NCI-H446 treated with DMSO at 0.1 percent for 48 hours (cell line): ENCODE data around the gene ATP5IF1.

Experiments
- DNase-seq: peaks from one replicate; lab custom pipeline; 2025; lab: John Stamatoyannopoulos, UW

Gene ATP5IF1

DNA sequence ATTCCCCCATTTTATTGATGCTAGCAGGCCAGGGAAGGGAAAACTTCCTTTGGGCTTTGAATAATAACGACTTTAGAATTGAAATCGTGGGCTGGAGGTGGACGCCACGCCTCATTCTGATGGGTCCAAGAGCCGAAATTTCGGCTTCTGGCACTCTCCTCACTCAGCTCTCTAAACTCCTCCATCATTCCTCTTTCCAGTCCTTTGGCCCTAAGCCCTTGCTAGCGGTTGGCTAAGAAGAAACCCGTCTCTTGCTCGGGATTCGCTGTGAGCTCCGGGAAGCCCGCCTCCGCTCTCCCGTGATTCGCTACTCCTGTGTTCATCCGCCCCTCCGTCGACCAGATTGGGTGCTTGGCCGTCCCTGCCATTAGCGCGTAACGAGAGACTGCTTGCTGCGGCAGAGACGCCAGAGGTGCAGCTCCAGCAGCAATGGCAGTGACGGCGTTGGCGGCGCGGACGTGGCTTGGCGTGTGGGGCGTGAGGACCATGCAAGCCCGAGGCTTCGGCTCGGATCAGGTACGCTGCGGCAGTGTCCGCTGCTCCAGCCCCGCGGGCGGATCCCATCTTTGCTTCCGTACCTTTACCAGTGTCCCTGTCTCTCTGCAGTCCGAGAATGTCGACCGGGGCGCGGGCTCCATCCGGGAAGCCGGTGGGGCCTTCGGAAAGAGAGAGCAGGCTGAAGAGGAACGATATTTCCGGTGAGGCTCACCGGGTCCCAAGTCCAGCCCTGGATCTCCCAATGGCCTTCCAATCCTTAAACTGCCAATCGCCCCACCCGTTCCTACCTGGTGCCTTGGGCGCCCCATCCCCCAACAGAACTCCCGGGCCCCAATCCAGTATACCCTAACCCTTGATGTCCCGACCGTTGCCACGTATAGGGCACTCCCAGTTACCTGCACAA is at the start of gene ATP5IF1:
TSS of gene ATP5IF1 (plus strand) at position 370 of the 901 bp plus-strand sequence. CDS start at position 430, 60 bp downstream.
- DNase-seq: peak; percentile 98

GRCh38 chr1:28190337-28190979 is 45.5 kb upstream of the ATP5IF1 start:
- no peak for DNase-seq

DNA sequence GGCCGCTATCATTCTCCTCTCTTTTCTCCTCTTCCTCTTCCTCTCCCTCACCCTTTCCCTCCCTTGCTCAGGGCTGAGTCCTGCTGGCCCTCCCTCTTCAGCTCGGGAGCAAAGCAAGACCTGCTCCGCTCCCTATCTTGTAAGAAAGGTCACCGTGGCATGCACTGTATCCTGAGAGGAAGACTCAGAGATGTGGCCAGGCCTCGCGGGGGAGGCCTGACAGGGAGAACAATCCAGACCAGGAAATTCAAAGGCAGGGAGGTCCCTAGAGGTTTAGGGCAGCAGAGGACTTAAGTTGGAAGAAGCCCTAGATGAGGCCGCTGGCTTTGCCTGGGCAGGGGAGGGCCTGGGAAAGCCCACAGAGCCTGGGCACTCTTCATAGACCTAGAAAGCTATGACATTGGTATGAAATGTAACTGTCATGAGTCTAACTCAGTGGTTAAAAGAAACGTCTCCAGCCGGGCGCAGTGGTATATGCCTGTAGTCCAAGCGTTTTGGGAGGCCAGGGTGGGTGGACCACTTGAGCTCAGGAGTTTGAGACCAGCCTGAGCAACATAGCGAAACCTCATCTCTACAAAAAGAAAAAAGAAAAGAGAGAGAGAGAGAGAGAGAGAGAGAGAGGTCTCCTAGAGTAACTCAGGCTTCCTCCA is 44.8 kb upstream of the ATP5IF1 start:
- DNase-seq: no peak

- DNase-seq: no peak
These were observed 42.2 kb upstream of the ATP5IF1 start for GRCh38 chr1:28193701-28194161.

DNA sequence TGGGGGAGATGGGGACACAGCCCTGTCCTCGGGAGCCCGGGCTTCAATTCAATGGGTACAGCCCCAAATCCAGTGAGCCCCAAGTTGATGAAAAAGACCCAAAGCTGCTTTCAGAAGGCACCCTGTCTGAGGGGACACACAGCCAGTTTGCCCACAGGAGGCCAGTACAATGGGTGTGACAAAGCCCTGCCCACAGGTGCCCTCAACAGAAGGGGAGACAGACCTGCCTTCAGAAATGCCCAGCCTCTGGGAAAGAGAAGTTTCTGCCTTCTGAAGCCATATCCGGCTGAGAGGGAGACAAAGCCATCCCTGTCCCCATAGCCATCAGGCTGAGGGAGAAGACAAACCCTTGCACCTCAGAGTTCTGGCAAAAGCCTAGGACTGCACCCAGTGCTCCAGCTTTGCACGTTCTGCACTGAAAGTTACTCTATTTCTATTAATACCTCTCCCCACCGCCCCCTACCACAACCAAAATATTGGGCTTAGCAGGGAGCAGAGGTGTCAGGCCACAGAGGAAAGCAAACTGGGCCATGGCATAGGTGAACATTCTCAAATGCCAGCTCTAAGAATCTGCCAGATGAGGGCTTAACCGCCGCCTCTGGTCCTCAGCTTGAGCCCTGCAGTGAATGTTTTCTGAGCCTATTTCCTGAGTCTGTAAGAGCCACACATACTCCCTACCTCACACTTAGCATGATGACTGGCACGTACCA is 41.4 kb upstream of the ATP5IF1 start:
- DNase-seq: no peak

DNA sequence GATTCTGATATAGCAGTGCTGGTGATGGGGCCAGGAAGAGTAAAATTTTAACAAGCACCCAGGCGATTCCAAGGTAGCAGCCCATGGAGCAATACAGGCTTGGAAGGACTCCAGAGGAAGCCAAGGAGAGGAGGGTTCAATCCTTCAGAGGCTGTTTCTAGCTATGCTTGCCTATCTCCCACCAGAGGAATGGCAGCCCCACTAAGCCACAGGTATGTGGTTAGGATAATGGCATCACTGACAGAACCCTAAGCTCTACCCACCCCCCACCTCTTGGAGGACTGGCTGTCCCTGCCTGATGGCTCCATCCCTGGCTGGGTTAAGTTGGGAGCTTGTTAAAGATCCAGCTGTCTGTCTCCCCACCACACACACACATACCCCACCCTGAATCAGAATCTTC is 40.1 kb upstream of the ATP5IF1 start:
- no peak for DNase-seq

- no peak for DNase-seq
These were observed 39.6 kb upstream of the ATP5IF1 start for GRCh38 chr1:28196330-28196729.

DNA sequence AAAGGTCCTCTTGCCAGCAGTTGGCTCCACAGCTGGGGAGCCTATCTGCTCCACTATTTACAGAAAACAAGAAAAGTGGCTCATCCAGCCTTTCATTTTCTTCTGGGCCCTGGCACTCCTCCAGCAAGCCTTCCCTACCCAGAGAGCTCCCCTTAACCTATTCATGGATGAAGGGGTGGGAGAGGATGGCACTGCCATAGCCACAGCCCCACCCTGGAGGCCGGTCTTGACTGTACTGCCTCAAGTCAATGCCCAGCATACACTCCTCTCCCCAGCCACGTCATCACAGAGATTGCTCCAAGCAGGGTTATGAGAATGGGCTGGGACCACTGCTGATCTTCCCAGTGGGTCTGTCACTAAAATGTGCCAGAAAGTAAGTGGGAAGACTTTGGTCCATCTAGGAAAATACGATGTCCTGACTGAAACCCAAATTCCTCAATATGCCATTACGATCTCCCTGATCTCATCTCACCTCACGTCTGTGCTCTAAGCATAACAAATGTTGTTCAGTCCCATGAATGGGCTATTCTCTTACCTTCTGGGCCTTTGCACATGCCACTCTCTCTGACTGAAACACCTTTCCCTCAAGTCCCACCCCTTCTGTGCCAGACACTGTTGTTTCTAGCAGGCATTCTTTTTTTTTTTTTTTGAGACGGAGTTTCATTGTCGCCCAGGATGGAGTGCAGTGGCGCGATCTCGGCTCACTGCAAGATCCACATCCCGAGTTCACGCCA is 38.1 kb upstream of the ATP5IF1 start:
- no peak for DNase-seq

DNA sequence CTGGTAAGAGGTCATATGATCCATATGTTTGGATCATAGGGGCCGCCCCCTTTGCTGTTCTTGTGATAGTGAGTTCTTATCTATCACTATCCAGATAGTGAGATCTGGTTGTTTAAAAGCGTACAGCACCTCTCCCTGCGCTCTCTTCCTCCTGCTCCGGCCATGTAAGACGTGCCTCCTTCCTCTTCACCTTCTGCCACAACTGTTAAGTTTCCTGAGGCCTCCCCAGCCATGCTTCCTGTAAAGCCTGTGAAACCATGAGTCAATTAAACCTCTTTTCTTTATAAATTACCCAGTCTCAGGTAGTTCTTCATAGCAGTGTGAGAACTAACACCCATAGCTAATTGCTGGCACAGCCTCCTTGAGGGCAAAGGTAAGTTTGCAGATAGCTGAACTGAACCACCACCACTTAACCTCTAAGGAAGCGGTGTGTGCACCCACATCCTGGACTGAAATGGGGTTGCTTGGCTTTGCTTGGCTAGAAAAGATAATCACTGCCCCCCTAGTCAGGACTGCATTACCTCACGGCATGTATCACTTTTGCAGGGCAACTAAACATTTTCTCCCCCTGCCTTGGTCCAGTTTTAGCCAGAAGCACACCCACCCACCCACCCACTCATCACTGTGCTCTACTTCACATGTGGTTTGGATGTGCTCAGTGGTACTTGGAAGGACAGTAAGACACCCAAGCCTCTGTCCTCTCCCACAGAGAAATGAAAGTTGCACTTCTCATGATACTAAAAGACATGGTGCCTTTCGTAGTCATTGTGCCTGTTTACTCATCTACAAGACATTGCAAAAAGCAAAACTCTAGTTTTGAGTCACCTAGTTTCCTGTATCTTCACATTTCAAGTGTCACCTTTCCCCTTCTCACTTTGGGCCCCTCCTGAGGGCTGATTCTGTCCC is 36.3 kb upstream of the ATP5IF1 start:
- DNase-seq: no peak

DNA sequence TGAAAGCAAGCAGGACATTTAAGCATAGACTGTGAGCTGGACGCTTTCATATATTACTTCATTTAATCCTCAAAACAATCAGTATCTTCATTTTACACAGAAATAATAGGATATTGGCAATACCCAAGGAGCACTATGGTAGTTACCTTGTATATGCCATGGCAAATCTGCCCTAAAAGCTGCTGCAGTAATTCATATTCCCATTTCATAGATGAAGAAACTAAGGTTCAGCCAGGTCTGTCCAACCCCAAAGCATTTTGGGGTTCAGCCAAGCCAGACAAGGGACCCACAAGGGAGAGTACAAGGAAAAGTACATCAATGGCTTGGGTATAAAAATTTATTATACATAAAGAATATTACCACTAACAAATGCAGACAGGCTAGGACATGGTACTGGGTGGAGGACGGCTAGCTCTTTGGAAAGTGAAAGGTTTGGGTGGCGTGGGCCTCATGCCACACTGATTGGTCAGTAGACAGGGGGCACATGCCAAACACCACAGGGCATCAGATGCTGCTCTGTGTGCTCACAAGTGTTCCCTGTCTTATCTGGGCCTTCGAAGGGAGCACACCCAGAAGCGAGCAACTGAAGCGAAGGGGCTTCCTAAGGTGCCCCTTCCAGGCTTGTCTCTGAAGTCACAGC is 35.6 kb upstream of the ATP5IF1 start:
- no peak for DNase-seq

DNA sequence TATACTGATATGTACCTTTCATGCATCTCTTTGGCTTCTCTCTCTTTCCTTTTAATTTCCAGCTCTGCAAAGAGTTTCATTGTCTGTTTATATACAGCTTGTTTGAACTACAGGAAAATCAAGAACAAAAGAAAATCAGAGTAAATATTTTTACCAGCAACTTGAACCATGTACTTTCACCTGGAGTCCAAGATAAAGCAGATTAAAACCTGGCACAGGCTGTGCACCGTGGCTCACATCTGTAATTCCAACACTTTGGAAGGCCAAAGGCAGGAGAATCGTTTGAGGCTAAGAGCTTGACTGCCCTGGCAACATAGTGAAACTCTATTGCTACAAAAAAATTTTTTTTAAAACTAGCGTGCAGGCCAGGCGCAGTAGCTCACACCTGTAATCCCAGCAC is 30.7 kb upstream of the ATP5IF1 start:
- DNase-seq: no peak

DNA sequence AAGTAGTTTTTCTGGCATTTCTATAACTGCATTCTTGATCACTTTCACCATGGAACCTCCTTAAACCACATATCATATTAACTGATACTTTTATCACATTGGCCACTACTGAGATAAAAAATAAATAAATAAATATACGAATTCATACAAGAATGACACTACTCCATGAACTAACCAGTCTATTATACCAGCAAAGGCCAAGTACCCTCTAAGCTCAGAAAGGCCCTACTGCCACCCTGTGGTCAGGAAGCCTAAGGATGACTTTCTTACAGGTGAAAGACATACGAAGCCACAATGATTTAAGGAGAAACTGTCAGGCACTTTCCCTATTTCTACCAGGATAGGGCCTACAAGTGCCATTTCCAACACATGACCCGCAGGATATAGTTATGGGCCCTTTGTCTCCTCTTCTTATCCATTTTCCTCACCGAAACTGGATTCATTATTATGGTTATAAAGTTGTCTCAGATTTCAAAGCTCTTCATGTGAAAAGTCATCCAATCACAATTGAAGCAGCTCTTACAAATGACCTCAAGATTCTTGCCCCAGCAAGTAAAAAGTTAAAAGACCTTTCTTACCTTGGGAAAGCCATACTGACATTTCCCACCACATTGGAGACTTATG is 27.0 kb upstream of the ATP5IF1 start:
- no peak for DNase-seq

GRCh38 chr1:28209700-28210099 is 26.2 kb upstream of the ATP5IF1 start:
- DNase-seq: no peak

GRCh38 chr1:28213315-28213714 is 22.6 kb upstream of the ATP5IF1 start:
- DNase-seq: no peak

DNA sequence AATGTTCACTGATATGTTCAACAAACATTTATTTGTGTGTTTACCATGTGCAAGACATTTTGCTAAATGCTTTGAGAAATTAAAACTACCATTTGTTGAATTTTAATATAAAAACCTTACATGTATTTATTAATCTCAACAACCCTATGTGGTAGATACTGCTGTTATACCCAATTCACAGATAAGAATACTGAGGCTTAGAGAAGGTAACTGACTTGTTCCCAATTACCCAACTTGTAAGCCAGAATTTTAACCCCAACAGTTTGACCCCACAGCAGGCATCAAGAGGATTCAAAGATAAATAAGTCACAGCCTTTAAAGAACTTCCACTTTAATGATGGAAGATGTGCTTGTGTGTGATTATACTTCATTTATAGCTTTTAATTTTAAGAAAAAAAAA is 6.8 kb upstream of the ATP5IF1 start:
- no peak for DNase-seq

DNA sequence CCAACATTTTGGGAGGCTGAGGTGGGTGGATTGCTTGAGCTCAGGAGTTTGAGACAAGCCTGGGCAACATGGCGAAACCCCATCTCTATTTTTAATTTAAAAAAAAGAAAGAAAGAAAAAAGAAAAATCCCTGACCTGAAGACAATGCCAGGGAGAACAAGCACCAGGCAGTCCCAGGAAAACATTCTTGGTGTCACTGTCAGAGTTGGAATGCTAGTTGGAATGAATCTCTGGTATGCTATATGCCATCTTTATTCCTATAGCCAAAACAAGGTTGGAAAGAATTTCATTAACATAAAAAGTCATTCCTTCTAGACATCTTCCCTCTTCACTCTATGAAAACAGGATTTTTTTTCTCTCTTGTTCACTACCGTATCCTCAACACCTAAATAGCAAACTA is 5.9 kb upstream of the ATP5IF1 start:
- no peak for DNase-seq

DNA sequence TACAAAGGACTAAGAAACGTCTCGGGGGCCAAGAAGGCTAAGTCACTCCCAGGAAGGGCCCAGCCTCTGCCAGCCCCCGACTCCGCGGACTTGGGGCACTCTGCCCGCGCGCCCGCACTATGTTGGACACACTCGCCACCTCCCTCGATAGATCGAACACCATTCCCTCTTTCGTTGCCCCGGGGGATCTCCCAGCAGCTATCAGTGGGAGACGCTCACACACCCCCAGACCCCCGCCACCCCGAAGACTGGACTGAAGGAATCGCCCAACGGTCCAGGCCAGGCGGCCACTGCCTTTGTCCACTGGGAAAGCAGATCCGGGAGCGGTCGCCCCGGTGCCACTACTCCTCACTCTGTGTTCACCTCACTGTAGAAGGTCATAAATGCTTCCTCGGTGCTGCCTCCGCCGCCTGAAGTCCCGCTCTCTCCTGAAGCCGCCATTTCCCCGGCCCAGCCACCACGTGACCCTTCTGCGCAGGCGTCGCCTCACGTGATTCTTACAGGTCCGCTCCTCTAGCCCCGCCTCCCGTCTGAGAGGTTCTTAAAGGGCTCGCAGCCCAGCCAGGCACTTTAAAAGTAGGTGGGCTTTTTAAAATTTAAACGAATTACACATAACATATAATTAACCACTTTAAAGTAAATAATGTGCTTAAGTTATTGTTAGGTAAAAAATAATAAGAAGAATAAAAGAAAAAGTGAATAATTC is 3.2 kb upstream of the ATP5IF1 start, which contains the start of gene DNAJC8:
TSS of gene DNAJC8 (minus strand) at position 472 of the 706 bp plus-strand sequence. CDS start at position 441, 31 bp downstream.
- DNase-seq: peak; percentile 70

DNA sequence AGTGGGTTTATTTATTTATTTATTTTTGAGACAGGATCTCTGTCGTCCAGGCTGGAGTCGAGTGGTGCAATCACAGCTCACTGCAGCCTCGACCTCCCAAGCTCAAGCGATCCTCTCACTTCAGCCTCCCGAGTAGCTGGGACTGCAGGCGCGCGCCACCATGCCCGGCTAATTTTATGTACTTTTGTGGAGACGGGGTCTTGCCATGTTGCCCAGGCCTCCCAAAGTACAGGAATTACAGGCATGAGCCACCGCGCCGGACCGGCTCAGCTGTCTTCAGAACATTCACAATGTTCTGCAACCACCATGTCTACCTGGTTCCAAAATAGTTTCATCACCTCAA is 2.7 kb upstream of the ATP5IF1 start:
- DNase-seq: no peak
